ENCODE measurements around the gene SNX21.
"Not testable (repeated sequence)": the region's sequence is repeated elsewhere in the genome, so short reads cannot be mapped to it uniquely, and the experiment has no call there.

The SNX21 gene

GRCh38 chr20:45827030-45827652 is 6.5 kb upstream of the SNX21 start, which contains the start of gene TNNC2:
Gene TNNC2 (minus strand): TSS chr20:45827312. CDS start chr20:45827248, 64 bp downstream.
- no peaks in the 10 kb centered on the region for H3K9me3 ChIP-seq
- no peak for TF ChIP-seq CTCF (IDR thresholded peaks at IDR 0.05)
- H3K27me3 ChIP-seq: peaks cover 35% of the 10 kb centered on the region
- H3K4me1 ChIP-seq (ENCODE audit: control insufficient read depth in 1 of 2, insufficient read depth in 1 of 2, low read depth in 1 of 2, low read length in 1 of 2): peaks cover 14 to 26% of the 10 kb centered on the region in 2 experiments
- no peak within 1 kb of the TSS for H3K27ac ChIP-seq
- H3K36me3 ChIP-seq: no peaks in the 10 kb centered on the region
- no peak within 1 kb of the TSS for H3K4me3 ChIP-seq (ENCODE audit: low read depth in 1 of 2, low read length in 1 of 2)

- Histone ChIP-seq H3K36me3 (no peaks in the 10 kb centered on the region), H3K4me1 (ENCODE audit: control insufficient read depth in 1 of 2, insufficient read depth in 1 of 2, low read depth in 1 of 2, low read length in 1 of 2) (peaks cover 19 to 30% of the 10 kb centered on the region in 2 experiments), H3K4me3 (ENCODE audit: low read depth in 1 of 2, low read length in 1 of 2) (no peak overlapping the region), H3K27ac (no peak overlapping the region), H3K9me3 (no peaks in the 10 kb centered on the region), H3K27me3 (peaks cover 30% of the 10 kb centered on the region)
- no peak for TF ChIP-seq CTCF (IDR thresholded peaks at IDR 0.05)
Measured at GRCh38 chr20:45827712-45828111, 5.9 kb upstream of the SNX21 start.

- TF ChIP-seq CTCF (IDR thresholded peaks at IDR 0.05): no peak
- Histone ChIP-seq H3K27me3 (peaks cover 21% of the 10 kb centered on the region), H3K4me1 (ENCODE audit: control insufficient read depth in 1 of 2, insufficient read depth in 1 of 2, low read depth in 1 of 2, low read length in 1 of 2) (peaks cover 26 to 33% of the 10 kb centered on the region in 2 experiments), H3K36me3 (no peaks in the 10 kb centered on the region), H3K27ac (no peak overlapping the region), H3K4me3 (ENCODE audit: low read depth in 1 of 2, low read length in 1 of 2) (no peak overlapping the region), H3K9me3 (no peaks in the 10 kb centered on the region)
Measured at GRCh38 chr20:45828589-45828988, 5.0 kb upstream of the SNX21 start.

GRCh38 chr20:45829673-45830106 is 3.9 kb upstream of the SNX21 start:
- Histone ChIP-seq H3K4me1 (ENCODE audit: control insufficient read depth in 1 of 2, insufficient read depth in 1 of 2, low read depth in 1 of 2, low read length in 1 of 2) (peaks cover 30 to 32% of the 10 kb centered on the region in 2 experiments), H3K27me3 (peaks cover 10% of the 10 kb centered on the region)
- H3K4me3 ChIP-seq (ENCODE audit: low read depth in 1 of 2, low read length in 1 of 2); H3K36me3 ChIP-seq; H3K9me3 ChIP-seq; H3K27ac ChIP-seq: not testable (repeated sequence)

GRCh38 chr20:45832619-45833018 is 980 bp upstream of the SNX21 start:
- H3K4me1 ChIP-seq (ENCODE audit: control insufficient read depth in 1 of 2, insufficient read depth in 1 of 2, low read depth in 1 of 2, low read length in 1 of 2): peaks cover 36 to 37% of the 10 kb centered on the region in 2 experiments
- no peaks in the 10 kb centered on the region for H3K9me3 ChIP-seq
- H3K27ac ChIP-seq: no peak overlapping the region
- H3K4me3 ChIP-seq (ENCODE audit: low read depth in 1 of 2, low read length in 1 of 2): no peak overlapping the region
- no peak for TF ChIP-seq CTCF (IDR thresholded peaks at IDR 0.05)
- H3K27me3 ChIP-seq: no peaks in the 10 kb centered on the region
- no peaks in the 10 kb centered on the region for H3K36me3 ChIP-seq

GRCh38 chr20:45833883-45834796 is 541 bp downstream of the SNX21 start:
- H3K4me1 ChIP-seq (ENCODE audit: control insufficient read depth in 1 of 2, insufficient read depth in 1 of 2, low read depth in 1 of 2, low read length in 1 of 2): peaks cover 36 to 37% of the 10 kb centered on the region in 2 experiments
- no peaks in the 10 kb centered on the region for H3K9me3 ChIP-seq
- H3K27ac ChIP-seq: peak overlapping the region; percentile 77
- peaks cover 4% of the 10 kb centered on the region for H3K36me3 ChIP-seq
- peak overlapping the region; percentile 84 to 90 for H3K4me3 ChIP-seq (ENCODE audit: low read depth in 1 of 2, low read length in 1 of 2)
- H3K27me3 ChIP-seq: no peaks in the 10 kb centered on the region
- no peak for TF ChIP-seq CTCF (IDR thresholded peaks at IDR 0.05)

Data from neutrophil (primary cell).